ENCODE measurements around the gene OSBPL7.

OSBPL7 gene

GRCh38 chr17:47813077-47813476 is 8.5 kb downstream of the OSBPL7 start:
- Histone ChIP-seq H3K36me3 (replicated peaks; ENCODE audit: insufficient read depth, low read length) (no peaks in the 10 kb centered on the region), H3K4me1 (ENCODE audit: low read length) (no peaks in the 10 kb centered on the region), H3K79me2 (ENCODE audit: low read length) (no peaks in the 10 kb centered on the region), H2AFZ (ENCODE audit: low read length) (no peak overlapping the region), H3K9ac (ENCODE audit: low read length) (no peak overlapping the region), H3K27ac (ENCODE audit: low read length) (no peak overlapping the region), H3K9me2 (replicated peaks; ENCODE audit: insufficient read depth, low read length) (no peaks in the 10 kb centered on the region), H3K4me3 (ENCODE audit: low read length) (no peak overlapping the region), H3F3A (ENCODE audit: insufficient read depth, low read length) (no peaks in the 10 kb centered on the region), H3K27me3 (replicated peaks; ENCODE audit: insufficient read depth, low read length) (no peaks in the 10 kb centered on the region), H3K9me3 (replicated peaks; ENCODE audit: insufficient read depth, low read length) (no peaks in the 10 kb centered on the region), H4K20me1 (ENCODE audit: insufficient read depth, low read length) (no peaks in the 10 kb centered on the region), H3K4me2 (ENCODE audit: low read depth, low read length) (no peak overlapping the region)
- no peak for DNase-seq
- TF ChIP-seq CTCF (IDR thresholded peaks at IDR 0.05; ENCODE audit: low read length) (no peak), EZH2phosphoT487 (IDR thresholded peaks at IDR 0.05; ENCODE audit: low read length) (no peak), EZH2 (optimal IDR thresholded peaks at IDR 0.05; ENCODE audit: low read depth, low read length) (no peak)

- H3F3A ChIP-seq (ENCODE audit: insufficient read depth, low read length), result no peaks in the 10 kb centered on the region
- no peak for TF ChIP-seq EZH2phosphoT487 (IDR thresholded peaks at IDR 0.05; ENCODE audit: low read length)
- TF ChIP-seq EZH2 (optimal IDR thresholded peaks at IDR 0.05; ENCODE audit: low read depth, low read length), result no peak
- TF ChIP-seq CTCF (IDR thresholded peaks at IDR 0.05; ENCODE audit: low read length), result no peak
- no peaks in the 10 kb centered on the region for H3K79me2 ChIP-seq (ENCODE audit: low read length)
- no peak overlapping the region for H3K4me2 ChIP-seq (ENCODE audit: low read depth, low read length)
- H3K9me2 ChIP-seq (replicated peaks; ENCODE audit: insufficient read depth, low read length), result no peaks in the 10 kb centered on the region
- H3K9me3 ChIP-seq (replicated peaks; ENCODE audit: insufficient read depth, low read length), result no peaks in the 10 kb centered on the region
- no peak overlapping the region for H3K27ac ChIP-seq (ENCODE audit: low read length)
- no peaks in the 10 kb centered on the region for H3K27me3 ChIP-seq (replicated peaks; ENCODE audit: insufficient read depth, low read length)
- no peaks in the 10 kb centered on the region for H3K4me1 ChIP-seq (ENCODE audit: low read length)
- H3K36me3 ChIP-seq (replicated peaks; ENCODE audit: insufficient read depth, low read length), result no peaks in the 10 kb centered on the region
- H3K9ac ChIP-seq (ENCODE audit: low read length), result no peak overlapping the region
- H2AFZ ChIP-seq (ENCODE audit: low read length), result no peak overlapping the region
- H3K4me3 ChIP-seq (ENCODE audit: low read length), result no peak overlapping the region
- no peak for DNase-seq
- no peaks in the 10 kb centered on the region for H4K20me1 ChIP-seq (ENCODE audit: insufficient read depth, low read length)
Measured at GRCh38 chr17:47812146-47812920, 9.3 kb downstream of the OSBPL7 start.

DNA sequence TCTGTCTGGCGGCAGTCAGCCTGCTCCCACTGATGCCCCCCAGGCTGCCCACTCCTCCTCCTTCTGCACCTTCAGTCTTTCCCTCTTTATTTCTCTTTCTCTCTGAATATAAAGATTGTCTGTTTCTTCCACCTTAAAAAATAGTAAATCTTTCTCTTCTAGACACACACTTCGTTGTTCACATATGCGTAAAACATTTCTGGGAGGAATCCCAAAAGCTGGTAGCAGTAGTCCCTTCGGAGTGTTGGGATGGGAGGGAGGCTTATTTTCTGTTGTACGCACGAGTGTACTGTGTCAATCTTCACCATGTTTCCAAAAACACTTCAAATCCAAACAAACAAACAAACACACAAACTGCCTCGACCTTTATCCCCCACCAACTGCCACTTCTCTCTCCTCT is 9.9 kb downstream of the OSBPL7 start:
- H3K9ac ChIP-seq (ENCODE audit: low read length), result no peak overlapping the region
- H4K20me1 ChIP-seq (ENCODE audit: insufficient read depth, low read length), result no peaks in the 10 kb centered on the region
- H3K4me2 ChIP-seq (ENCODE audit: low read depth, low read length), result no peak overlapping the region
- no peak overlapping the region for H3K4me3 ChIP-seq (ENCODE audit: low read length)
- H3F3A ChIP-seq (ENCODE audit: insufficient read depth, low read length), result no peaks in the 10 kb centered on the region
- H3K27ac ChIP-seq (ENCODE audit: low read length), result no peak overlapping the region
- no peaks in the 10 kb centered on the region for H3K4me1 ChIP-seq (ENCODE audit: low read length)
- no peaks in the 10 kb centered on the region for H3K79me2 ChIP-seq (ENCODE audit: low read length)
- TF ChIP-seq EZH2 (optimal IDR thresholded peaks at IDR 0.05; ENCODE audit: low read depth, low read length), result no peak
- no peaks in the 10 kb centered on the region for H3K36me3 ChIP-seq (replicated peaks; ENCODE audit: insufficient read depth, low read length)
- no peaks in the 10 kb centered on the region for H3K9me3 ChIP-seq (replicated peaks; ENCODE audit: insufficient read depth, low read length)
- H3K9me2 ChIP-seq (replicated peaks; ENCODE audit: insufficient read depth, low read length), result no peaks in the 10 kb centered on the region
- no peak for DNase-seq
- H3K27me3 ChIP-seq (replicated peaks; ENCODE audit: insufficient read depth, low read length), result no peaks in the 10 kb centered on the region
- H2AFZ ChIP-seq (ENCODE audit: low read length), result no peak overlapping the region

Data from MM.1S (cell line).